ENCODE data around the gene NT5C1A.

- TF ChIP-seq EZH2 (IDR thresholded peaks at IDR 0.05; ENCODE audit: insufficient read depth, poor library complexity, severe bottlenecking) (no peak), EZH2phosphoT487 (IDR thresholded peaks at IDR 0.05; ENCODE audit: insufficient read depth, low read depth) (no peak)
Observed at GRCh38 chr1:39625009-39625408, 46.9 kb downstream of the NT5C1A start.

All from GM23248 (cell line).